ENCODE results near the gene WDFY2. TPM values are rescaled to one million over a fixed set of nuclear protein-coding genes. Genes with fewer than 3 reads are reported as not detected.

The WDFY2 gene
- total and polyA plus RNA-seq, 2 of the 8 experiments (the other 6 are each of a cell fraction or from before 2014, with no cell fraction given) = 13.9 to 29.0 TPM

GRCh38 chr13:51764184-51765141 lies 180.2 kb downstream of the WDFY2 start (continued):
- no peak for TF ChIP-seq SUZ12 (IDR thresholded peaks at IDR 0.05; ENCODE audit: low read length)
- TF ChIP-seq SAP30 (IDR thresholded peaks at IDR 0.05; ENCODE audit: insufficient read depth, insufficient replicate concordance, low read length) = no peak
- no peak for TF ChIP-seq CBX8 (IDR thresholded peaks at IDR 0.05; ENCODE audit: borderline replicate concordance, low read depth, low read length)
- TF ChIP-seq SRF (IDR thresholded peaks at IDR 0.05; ENCODE audit: low read depth, low read length) = no peak
- TF ChIP-seq JUND (IDR thresholded peaks at IDR 0.05; ENCODE audit: low read length) = no peak

Data from H1 (cell line).